ENCODE measurements around the gene TMEM131.

Gene TMEM131

GRCh38 chr2:97797355-97797754 is 198.4 kb downstream of the TMEM131 start:
- DNase-seq = no peak

DNA sequence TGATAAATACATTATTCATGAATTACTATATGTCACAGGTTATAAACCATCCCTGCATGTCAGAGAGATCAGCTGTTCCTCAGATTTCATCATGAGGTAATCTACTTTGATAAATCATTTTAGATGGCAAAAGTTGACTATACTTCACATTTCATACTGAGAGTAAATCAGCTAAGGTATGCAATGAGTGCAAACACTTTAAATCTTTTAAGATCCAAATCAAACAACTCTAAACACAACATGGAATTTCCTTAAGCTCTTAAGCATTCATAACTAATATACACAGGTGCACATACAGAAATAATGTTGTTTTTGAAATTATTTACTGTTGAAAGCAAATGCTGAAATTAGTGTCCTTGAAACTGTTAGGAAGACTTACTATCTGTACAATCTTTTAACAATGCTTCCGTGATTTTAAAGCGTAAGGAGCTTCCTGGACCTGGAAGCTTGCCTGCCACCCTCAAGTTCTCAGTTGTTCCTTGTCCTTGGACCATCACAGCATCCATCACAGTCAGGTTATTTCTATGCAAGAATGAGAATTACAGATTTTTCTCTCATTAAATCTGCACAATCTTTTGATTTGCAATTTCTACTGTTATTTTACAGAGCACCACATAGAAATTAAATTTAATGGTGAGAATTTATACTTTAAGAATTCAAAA is 199.2 kb downstream of the TMEM131 start:
- DNase-seq = no peak

DNA sequence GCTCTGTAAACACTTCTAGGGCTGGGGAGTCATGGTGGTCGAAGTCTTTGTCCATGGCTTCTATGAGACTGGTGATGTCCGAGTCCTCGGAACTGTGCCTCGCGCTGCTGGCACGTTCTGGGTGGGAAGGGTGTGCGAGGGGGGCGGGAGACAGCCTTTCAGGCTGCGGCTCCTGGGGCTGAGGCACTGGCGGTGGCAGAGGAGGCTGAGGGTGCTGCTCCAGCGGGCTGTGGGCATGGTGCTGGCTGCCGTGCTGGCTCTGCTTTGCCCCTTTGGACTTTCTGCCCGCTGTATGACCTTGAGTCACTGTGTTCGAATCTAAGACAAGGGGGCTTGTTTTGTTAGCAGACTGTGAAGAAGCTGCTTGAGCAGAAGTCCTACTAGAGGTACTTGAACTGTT is 203.3 kb downstream of the TMEM131 start:
- DNase-seq = no peak

- no peak for DNase-seq
These were observed 206.6 kb downstream of the TMEM131 start for GRCh38 chr2:97788986-97789644.

DNA sequence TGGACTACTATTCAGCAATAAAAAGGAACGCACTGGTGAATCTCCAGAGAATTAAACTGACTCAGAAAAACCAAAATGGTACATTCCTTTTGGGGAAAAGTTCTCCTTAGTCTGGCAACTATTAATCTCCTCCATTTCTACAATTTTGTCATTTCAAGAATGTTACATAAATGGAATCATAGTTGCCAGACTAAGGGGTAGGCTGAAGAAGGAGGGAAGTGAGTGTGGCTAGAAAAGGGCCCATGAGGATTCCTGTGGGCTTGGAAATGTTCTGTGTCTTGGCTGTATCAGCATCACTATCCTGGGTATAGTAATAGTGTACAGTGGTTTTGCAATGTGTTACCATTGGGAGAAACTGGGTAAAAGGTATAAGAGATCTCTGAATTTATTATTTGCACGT is 209.9 kb downstream of the TMEM131 start:
- DNase-seq = no peak

GRCh38 chr2:97784953-97785352 is 210.8 kb downstream of the TMEM131 start:
- no peak for DNase-seq

DNA sequence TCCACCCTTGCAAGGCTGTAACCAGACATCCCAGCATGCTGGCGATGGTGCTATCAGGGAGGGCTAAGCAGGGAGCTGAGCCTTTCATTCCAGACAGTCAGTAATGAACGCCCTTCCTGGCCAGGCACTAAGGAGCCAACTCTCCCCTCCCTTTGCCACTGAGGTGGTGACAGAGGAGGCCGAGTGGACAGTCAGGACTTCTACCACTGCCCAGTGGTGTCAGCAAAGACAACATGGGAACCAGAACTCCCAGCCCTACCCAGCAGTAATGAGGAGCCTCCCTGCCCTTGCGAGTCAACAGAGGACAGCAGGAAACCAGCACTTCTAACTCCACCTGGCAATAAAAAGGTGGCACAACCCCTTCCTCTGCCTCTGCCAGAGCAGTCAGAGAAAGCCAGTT is 213.8 kb downstream of the TMEM131 start:
- no peak for DNase-seq

DNA sequence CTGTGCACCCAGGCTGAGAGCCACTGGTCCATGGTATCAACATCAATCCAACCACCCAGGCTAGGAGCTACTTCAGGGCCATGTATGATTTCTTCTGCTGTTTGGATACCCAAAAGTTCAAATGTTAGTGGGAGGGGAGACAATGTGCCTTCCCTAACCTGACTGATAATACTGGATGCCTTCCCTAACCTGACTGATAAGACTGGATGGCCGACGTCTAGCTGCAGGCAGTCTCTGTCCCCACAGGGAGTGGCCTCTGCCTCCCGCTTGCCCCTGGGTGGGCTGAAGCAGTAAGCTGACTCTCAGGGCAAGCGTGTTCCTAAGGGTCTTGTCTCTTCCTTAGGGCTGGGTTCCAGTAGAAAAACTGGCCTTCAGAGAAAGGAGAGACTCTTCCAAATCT is 216.6 kb downstream of the TMEM131 start:
- DNase-seq = no peak

- DNase-seq = no peak
These were observed 220.7 kb downstream of the TMEM131 start for GRCh38 chr2:97775074-97775473.

- no peak for DNase-seq
These were observed 221.3 kb downstream of the TMEM131 start for GRCh38 chr2:97774425-97774824.

GRCh38 chr2:97770445-97770844 is 225.3 kb downstream of the TMEM131 start:
- no peak for DNase-seq

DNA sequence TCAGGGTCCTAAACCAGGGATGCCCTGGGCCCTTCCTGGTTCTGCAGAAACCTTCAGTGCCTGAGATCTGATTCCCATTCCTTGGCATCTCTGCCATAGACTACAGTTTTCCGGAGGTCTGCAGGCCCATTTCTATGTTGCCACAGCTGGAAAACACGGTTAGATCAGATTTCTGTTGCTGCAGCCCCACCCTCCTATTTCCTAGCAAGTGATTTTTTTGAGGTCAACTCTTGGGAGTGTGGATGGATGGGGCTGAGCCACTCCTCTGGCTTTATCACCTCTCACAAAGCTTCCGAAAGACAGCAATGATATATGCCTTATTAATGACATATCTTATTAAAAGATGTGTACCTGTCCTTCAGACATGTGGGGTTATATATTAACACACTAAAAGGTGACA is 226.0 kb downstream of the TMEM131 start:
- no peak for DNase-seq

GRCh38 chr2:97769308-97769707 is 226.4 kb downstream of the TMEM131 start:
- DNase-seq = no peak

DNA sequence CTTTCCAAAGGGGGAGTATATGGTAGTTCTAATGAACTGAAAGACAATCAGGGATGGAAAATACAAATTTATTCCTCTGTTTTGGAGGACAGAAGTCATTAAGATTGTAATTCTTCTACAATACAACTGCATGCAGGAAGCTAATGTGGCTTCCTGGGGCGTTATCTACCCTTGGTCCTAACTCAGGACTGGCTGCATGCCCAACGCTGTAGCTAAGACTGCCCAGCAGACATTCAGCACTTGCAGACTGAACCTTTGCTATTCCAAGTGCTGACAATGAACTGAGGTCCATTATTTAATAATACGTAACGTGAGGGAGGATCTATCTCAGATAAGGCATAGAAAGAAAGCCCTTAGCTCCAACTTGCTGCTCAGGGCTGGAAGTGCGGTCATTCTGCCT is 229.2 kb downstream of the TMEM131 start:
- no peak for DNase-seq

DNA sequence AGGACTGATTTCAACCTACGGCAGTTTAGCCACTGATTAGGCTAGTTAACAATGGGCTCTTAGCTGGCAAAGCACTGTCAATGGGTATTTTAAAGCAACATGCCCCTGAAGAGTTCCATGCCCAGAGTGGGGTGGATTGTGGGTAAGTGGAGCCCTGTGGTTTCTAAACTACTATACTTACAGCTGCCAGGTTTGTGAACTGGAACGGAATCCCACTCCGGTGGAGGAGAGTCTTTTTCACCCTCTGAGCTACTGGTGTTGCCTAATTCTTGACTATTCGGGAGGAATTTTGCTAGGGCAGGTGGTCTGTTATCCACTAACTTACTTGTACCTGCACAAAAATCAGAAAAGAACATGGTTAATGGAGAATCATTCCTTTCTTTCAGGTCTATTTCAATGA is 229.8 kb downstream of the TMEM131 start:
- no peak for DNase-seq

DNA sequence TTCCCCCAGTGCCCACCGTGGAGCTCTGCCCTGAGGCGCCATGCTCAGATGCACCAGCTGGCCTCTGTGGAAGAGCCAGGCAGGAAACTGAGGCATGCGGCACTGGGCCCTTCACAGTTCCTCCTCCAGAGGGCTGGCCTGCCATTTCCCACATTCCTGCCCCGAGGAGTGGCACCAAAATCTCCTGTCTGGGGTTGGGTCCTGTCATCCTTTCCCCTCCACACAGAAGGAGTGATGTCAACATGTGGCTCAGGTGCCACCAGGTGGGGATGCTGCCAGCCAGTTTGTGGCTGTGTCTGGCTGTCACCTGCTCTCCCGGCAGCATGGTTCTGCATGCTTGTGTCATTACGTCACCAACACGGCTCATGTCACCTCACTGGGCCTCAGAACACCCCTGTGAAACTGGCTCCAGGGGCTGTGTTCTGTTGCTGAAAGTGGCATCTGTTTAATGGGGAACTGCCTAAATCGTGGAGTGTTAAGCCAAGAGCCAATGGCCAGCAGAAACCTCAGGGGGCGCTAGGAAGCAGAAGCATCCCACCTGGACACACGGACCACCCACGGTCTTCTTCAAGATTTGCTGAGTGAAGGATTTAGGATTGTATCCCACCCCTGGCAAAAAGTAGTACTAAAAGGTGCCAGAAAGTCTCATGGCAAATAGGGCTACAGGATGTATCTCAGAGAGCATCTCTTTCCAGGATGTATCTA is 231.0 kb downstream of the TMEM131 start:
- no peak for DNase-seq

GRCh38 chr2:97763176-97763845 is 232.4 kb downstream of the TMEM131 start:
- no peak for DNase-seq

- DNase-seq = peak; percentile 36
These were observed 234.6 kb downstream of the TMEM131 start for GRCh38 chr2:97761192-97761591.

GRCh38 chr2:97760480-97761049 is 235.2 kb downstream of the TMEM131 start:
- DNase-seq = no peak

- DNase-seq = no peak
These were observed 235.9 kb downstream of the TMEM131 start for GRCh38 chr2:97759727-97760407.

GRCh38 chr2:97758131-97758705 is 237.5 kb downstream of the TMEM131 start:
- DNase-seq = no peak

DNA sequence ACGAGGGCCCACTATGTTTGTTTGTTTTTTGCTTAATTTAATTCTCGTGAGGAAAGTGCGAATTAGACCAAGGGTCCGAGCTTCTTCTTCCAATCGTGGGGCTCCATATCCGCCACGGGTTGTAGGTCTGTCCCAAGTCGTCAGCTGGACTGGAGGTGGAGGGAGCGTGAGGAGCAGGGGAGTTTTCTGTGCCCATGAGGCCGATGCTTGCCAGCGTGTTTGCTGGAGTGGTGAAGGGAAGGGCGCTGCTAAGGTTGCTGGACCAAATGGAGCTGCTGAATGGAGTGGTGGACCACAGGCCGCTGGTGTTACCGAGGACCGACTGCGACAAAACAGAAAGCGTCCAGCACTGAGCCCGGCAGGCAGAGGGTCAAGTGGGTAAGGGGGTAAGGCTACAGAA is 238.7 kb downstream of the TMEM131 start:
- no peak for DNase-seq
